Breast epithelium (tissue), 4 donors: Measurements from ENCODE around the gene KCNJ3. TPM values are rescaled to one million over a fixed set of nuclear protein-coding genes. Genes with fewer than 3 reads are reported as not detected.

ENCODE experiments used
- DNase-seq, 2 donors: peaks; one replicate each; pipeline ENCODE4 v3.0.0-alpha.2; 2019; ENCODE audit warnings: low spot score in 2 of 2
- H3K27ac ChIP-seq, 2 donors: fragments of 200-600 bp; sonication (generic) in 1 of 2; one replicate each; pipeline ENCODE4 v1.5.1; 2016 to 2019; ENCODE audit warnings: mild to moderate bottlenecking in 1 of 2
- H3K27me3 ChIP-seq, 2 donors: fragments of 200-600 bp; sonication (generic) in 1 of 2; one replicate each; pipeline versions ENCODE4 v1.5.1 to v1.6.0; 2017 to 2019; ENCODE audit warnings: control low read depth in 1 of 2, mild to moderate bottlenecking in 1 of 2
- H3K36me3 ChIP-seq: fragments of 200-600 bp; one replicate; pipeline ENCODE4 v1.5.1; 2019
- H3K4me1 ChIP-seq, 2 donors: fragments of 200-600 bp; sonication (generic); one replicate each; pipeline ENCODE4 v1.5.1; 2016 to 2019; ENCODE audit warnings: control low read depth in 1 of 2
- H3K4me3 ChIP-seq, 3 donors: fragments of 200-600 bp; sonication (generic); 1 replicate in 2 of 3; 2 replicates in 1 of 3; pipeline ENCODE4 v1.5.1; 2016 to 2019; ENCODE audit warnings: mild to moderate bottlenecking in 3 of 3, moderate library complexity in 2 of 3
- H3K9me3 ChIP-seq, 2 donors: fragments of 200-600 bp; sonication (generic) in 1 of 2; one replicate each; pipeline ENCODE4 v1.5.1; 2016 to 2019; ENCODE audit warnings: control low read depth in 1 of 2
- POLR2A ChIP-seq: fragments of 450-650 bp; IDR thresholded peaks from one replicate; pipeline ENCODE4 v1.6.1; 2016; ENCODE audit warnings: antibody characterized with exemption, mild to moderate bottlenecking, moderate library complexity
- POLR2AphosphoS5 ChIP-seq, 3 donors: sonication (generic); formaldehyde crosslinking; IDR thresholded peaks; one replicate each; pipeline ENCODE4 v1.6.1; 2017; ENCODE audit warnings: antibody characterized with exemption in 3 of 3
- intact Hi-C: fragments of 100-400 bp; cut with DNase I; formaldehyde crosslinking; loops from one replicate; pipeline ENCODE4 v1.15.1; 2023; ENCODE audit warnings: low total_unique reads
- total RNA-seq, 3 donors: library from RNA; depleted of rRNA; stranded (reverse); fragments of >200 nt; gene quantifications; one replicate each; pipeline ENCODE4 v1.1.0, GENCODE V29; 2016
- TF ChIP-seq, protein P1 (sequence below), 3 donors: fragments of 450-650 bp; IDR thresholded peaks; one replicate each; pipeline ENCODE4 v1.5.1; 2016 to 2017; ENCODE audit warnings: antibody characterized with exemption in 3 of 3, mild to moderate bottlenecking in 3 of 3, moderate library complexity in 3 of 3

KCNJ3 gene
- total RNA-seq, 3 donors from 2014 or later, result under 0.01 to 1.6 (median under 0.01) TPM

DNA sequence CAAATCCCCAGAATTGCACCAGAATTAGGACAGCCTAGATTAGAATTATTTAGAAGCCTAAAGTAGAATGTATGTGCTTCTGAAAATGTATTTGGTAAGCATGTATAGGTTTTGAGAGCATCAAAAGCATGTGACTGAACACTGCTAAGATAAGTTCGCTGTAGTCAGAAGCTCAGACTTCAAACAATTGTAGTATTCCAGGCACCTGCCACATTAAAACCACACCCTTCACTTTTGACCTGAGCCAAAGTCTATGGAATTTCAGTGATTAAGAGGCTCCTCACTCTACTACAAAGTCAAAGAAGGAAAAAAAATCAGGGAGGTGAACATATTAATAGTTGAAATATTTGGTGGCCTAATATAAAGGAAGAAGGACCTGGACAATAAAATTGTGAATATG, 8.2 kb downstream of the KCNJ3 start:
- no peaks in the 10 kb centered on the region for H3K36me3 ChIP-seq
- intact Hi-C loops, result no loop called here
- no peak for DNase-seq
- no peaks in the 10 kb centered on the region for H3K4me1 ChIP-seq
- no peaks in the 10 kb centered on the region for H3K27me3 ChIP-seq
- H3K9me3 ChIP-seq, result no peaks in the 10 kb centered on the region
- H3K27ac ChIP-seq, result no peak overlapping the region
- no peak overlapping the region for H3K4me3 ChIP-seq
- TF ChIP-seq, protein P1, sequence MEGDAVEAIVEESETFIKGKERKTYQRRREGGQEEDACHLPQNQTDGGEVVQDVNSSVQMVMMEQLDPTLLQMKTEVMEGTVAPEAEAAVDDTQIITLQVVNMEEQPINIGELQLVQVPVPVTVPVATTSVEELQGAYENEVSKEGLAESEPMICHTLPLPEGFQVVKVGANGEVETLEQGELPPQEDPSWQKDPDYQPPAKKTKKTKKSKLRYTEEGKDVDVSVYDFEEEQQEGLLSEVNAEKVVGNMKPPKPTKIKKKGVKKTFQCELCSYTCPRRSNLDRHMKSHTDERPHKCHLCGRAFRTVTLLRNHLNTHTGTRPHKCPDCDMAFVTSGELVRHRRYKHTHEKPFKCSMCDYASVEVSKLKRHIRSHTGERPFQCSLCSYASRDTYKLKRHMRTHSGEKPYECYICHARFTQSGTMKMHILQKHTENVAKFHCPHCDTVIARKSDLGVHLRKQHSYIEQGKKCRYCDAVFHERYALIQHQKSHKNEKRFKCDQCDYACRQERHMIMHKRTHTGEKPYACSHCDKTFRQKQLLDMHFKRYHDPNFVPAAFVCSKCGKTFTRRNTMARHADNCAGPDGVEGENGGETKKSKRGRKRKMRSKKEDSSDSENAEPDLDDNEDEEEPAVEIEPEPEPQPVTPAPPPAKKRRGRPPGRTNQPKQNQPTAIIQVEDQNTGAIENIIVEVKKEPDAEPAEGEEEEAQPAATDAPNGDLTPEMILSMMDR (IDR thresholded peaks at IDR 0.05), result no peak
- TF ChIP-seq POLR2A, result no peak
- no peak for TF ChIP-seq POLR2AphosphoS5 (IDR thresholded peaks at IDR 0.05)

DNA sequence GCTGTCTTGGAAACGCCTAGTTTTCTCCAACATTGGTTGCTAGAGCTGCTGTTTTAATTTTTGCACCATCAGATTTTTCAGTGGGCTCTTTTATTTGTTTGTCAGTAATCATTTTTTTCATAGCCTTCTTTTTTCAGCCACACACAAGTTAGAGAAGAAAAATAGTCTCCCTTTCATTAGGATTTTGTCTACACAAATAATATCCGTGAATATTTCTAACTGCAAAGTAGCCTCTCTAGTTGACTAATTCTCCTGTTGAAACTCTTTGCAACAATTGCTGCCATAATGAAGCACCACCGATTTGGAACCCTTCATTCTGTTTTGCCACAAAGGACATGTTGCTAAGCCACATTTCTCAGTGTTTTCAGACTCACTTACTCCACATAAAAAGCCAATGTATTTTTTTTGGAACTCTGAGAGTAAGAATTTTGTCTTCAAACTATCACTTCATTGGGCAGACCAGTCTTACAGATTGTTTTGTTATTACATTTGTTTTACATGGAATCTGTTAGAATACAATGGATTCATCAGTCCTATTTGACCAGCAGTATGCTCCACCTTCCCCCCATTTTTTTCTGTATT, 9.6 kb downstream of the KCNJ3 start:
- DNase-seq, result no peak
- TF ChIP-seq, protein P1 (IDR thresholded peaks at IDR 0.05), result no peak
- TF ChIP-seq POLR2AphosphoS5 (IDR thresholded peaks at IDR 0.05) (no peak), POLR2A (no peak)
- Histone ChIP-seq H3K27ac (no peak overlapping the region), H3K36me3 (no peaks in the 10 kb centered on the region), H3K4me3 (no peak overlapping the region), H3K9me3 (no peaks in the 10 kb centered on the region), H3K27me3 (no peaks in the 10 kb centered on the region), H3K4me1 (no peaks in the 10 kb centered on the region)
- intact Hi-C loops, result no loop called here

DNA sequence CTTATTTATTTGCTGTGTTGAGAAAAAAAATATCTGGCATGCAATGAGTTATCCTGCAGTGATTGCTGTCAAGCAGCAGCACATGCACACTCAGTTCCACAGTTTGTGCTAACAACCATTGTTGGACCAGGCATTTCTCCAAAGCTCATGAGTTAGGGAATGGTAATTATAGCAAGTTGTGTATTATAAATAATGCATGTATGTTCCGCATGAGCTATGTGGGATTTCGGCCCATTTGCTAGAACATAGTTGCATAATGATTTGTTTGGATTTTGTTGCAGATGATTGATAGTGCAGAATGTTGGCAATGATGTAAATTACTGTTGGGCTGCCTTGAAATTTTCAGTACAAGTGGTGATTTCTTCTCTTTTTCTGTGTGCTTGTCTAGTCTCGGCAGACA, 10.7 kb downstream of the KCNJ3 start:
- intact Hi-C loops, result no loop called here
- Histone ChIP-seq H3K27me3 (no peaks in the 10 kb centered on the region), H3K4me1 (no peaks in the 10 kb centered on the region), H3K4me3 (no peak overlapping the region), H3K27ac (no peak overlapping the region), H3K36me3 (no peaks in the 10 kb centered on the region), H3K9me3 (no peaks in the 10 kb centered on the region)
- DNase-seq, result no peak
- TF ChIP-seq POLR2A, result no peak
- TF ChIP-seq, protein P1 (IDR thresholded peaks at IDR 0.05), result no peak
- TF ChIP-seq POLR2AphosphoS5 (IDR thresholded peaks at IDR 0.05), result no peak

DNA sequence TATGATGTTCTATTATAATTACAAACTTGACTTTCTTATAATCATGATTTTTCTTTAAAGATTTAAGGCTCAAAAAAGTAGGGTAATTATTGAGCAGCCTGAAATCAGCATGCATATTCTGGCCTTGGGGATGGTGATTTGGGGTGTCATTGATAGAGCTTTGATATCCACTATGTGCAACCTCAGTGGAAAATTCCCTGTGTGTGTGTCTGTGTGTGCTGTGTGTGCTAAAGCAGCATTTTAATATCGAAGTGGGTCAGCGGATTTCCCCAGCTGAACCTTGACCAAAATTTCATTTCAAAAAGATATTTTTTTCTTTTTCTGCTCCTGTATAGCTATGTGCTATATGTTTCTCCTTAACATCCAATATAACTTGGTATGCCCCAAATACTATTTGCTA, 11.6 kb downstream of the KCNJ3 start:
- H3K9me3 ChIP-seq, result no peaks in the 10 kb centered on the region
- TF ChIP-seq, protein P1 (IDR thresholded peaks at IDR 0.05), result no peak
- TF ChIP-seq POLR2AphosphoS5 (IDR thresholded peaks at IDR 0.05) (no peak), POLR2A (no peak)
- H3K4me3 ChIP-seq, result no peak overlapping the region
- no peak overlapping the region for H3K27ac ChIP-seq
- H3K27me3 ChIP-seq, result no peaks in the 10 kb centered on the region
- intact Hi-C loops, result no loop called here
- no peaks in the 10 kb centered on the region for H3K4me1 ChIP-seq
- no peak for DNase-seq
- no peaks in the 10 kb centered on the region for H3K36me3 ChIP-seq

DNA sequence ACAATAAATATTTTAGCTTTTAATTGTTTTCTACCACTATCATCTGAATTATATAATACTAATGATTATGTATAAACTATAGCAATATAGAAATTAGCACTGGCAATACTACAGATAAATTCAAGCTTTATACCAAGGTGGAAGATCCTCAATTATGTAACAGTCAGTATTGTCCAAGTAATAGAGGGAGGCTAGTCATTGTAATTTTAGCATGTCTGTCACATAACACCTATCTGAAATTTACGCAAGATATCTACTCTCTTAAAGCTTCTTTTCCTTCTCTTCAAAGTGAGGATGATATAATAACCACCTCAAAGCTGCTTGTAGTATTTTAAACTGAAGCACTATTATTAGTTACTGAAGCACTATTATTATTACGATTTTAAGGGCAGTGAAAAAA, 12.2 kb downstream of the KCNJ3 start:
- Histone ChIP-seq H3K4me3 (no peak overlapping the region), H3K27ac (no peak overlapping the region), H3K27me3 (no peaks in the 10 kb centered on the region), H3K9me3 (no peaks in the 10 kb centered on the region), H3K4me1 (no peaks in the 10 kb centered on the region), H3K36me3 (no peaks in the 10 kb centered on the region)
- intact Hi-C loops, result no loop called here
- no peak for DNase-seq
- TF ChIP-seq POLR2AphosphoS5 (IDR thresholded peaks at IDR 0.05), result no peak
- TF ChIP-seq POLR2A, result no peak
- TF ChIP-seq, protein P1 (IDR thresholded peaks at IDR 0.05), result no peak
